ENCODE data around the gene TRMT2A. TPM values are rescaled to one million over a fixed set of nuclear protein-coding genes. Genes with fewer than 3 reads are reported as not detected.

TRMT2A gene
- total RNA-seq, 1 donor from 2014 or later: 78.5 TPM

DNA sequence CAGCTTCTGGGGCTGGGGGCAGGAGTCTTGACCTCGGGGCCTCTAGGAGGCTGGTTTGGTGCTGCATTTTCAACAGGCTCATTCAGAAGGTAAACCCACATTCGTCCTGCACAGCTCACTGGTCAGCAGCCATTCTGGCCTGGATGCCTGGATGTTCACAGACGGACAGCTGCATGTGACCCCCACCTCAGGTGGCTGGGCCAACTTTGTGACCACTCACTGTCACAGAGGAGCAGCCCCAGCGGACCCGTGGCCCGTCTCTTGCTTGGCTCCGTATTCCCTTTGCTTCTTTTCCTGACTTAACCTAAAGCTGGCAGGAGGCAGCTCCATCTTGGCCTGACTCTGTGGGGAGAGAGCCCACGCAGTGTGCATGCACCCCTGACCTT, 28.8 kb downstream of the TRMT2A start:
- peaks cover 34% of the 10 kb centered on the region for H3K36me3 Mint-ChIP-seq (ENCODE audit: insufficient read depth)
- no peak overlapping the region for H3K27ac Mint-ChIP-seq
- no peaks in the 10 kb centered on the region for H3K9me3 Mint-ChIP-seq (ENCODE audit: low read depth)
- TF ChIP-seq CTCF (IDR thresholded peaks at IDR 0.05; ENCODE audit: unreplicated experiment): no peak
- peaks cover 21% of the 10 kb centered on the region for H3K4me1 Mint-ChIP-seq (ENCODE audit: low read depth)
- no peaks in the 10 kb centered on the region for H3K27me3 Mint-ChIP-seq
- H3K4me3 Mint-ChIP-seq (ENCODE audit: low read depth): no peak overlapping the region
- no peak for DNase-seq (ENCODE audit: low spot score, unreplicated experiment)

DNA sequence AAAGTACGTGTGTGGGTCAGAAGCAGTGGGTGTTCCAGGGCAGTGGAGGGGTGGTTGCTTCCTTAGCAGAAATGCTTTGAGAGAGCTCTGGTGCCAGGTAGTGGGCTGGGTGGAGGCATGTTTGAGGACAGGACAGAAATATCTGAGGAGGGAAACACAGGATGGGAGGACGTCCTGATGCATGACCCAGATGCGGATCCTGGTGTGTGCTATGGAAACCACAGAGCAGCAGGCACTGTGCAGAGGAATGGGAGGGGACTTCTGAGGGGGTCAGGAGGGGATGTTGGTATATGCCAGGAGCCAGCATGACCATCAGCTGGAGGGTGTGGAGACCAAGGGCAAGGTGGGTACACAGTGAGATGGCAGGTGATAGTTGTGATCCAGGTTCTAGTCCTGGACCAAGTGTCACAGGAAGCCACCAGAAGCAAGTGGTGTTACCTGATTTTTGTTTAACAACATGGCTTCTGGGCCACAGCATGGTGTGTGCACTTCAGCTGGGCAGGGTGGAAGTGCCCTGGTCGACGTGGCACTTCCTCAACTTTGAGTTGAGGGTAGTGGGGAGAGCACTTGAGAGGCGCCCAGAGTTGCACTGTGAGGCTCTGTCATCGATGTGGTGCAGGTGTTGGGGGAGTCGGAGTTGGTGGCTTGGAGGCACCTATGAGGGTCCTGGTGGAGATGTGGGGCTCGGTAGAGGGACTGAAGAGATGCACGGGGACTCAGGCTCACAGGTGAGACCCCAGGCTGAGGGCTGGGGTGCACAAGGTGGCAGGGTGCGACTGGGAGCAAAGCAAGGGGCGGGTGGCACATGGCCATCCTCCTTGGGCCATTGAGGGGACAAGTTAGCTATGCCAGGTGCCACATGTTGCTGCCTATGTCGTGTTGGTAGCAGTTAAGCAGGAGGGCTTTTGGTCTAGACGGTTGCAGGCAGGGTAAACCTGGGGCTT, 29.4 kb downstream of the TRMT2A start:
- H3K27me3 Mint-ChIP-seq: no peaks in the 10 kb centered on the region
- H3K4me1 Mint-ChIP-seq (ENCODE audit: low read depth): peaks cover 28% of the 10 kb centered on the region
- H3K36me3 Mint-ChIP-seq (ENCODE audit: insufficient read depth): peaks cover 36% of the 10 kb centered on the region
- no peak for DNase-seq (ENCODE audit: low spot score, unreplicated experiment)
- H3K9me3 Mint-ChIP-seq (ENCODE audit: low read depth): no peaks in the 10 kb centered on the region
- no peak overlapping the region for H3K27ac Mint-ChIP-seq
- no peak overlapping the region for H3K4me3 Mint-ChIP-seq (ENCODE audit: low read depth)
- TF ChIP-seq CTCF (IDR thresholded peaks at IDR 0.05; ENCODE audit: unreplicated experiment): no peak

DNA sequence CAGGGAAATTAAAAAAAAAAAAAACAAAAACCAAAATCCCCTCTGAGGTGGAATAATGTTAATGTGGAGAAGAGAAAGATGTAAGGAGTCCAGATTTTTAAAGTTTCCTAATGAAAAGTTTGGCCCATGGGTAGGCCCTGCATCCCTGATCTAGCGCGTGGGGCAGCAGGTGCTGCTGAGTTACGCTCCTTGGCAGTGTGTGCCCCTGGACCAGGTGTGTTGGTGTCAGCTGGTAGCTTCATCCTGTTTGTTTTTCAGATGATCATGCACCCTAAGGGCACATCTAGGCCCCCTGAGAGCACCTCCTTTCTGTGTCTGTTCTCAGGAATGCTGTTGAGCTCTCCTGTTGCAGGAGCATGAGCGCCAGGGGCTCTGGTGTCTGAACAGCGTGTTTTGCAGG, 30.3 kb downstream of the TRMT2A start:
- DNase-seq (ENCODE audit: low spot score, unreplicated experiment): no peak
- Mint-ChIP-seq H3K9me3 (ENCODE audit: low read depth) (no peaks in the 10 kb centered on the region), H3K27me3 (no peaks in the 10 kb centered on the region), H3K36me3 (ENCODE audit: insufficient read depth) (peaks cover 35% of the 10 kb centered on the region), H3K4me1 (ENCODE audit: low read depth) (peaks cover 32% of the 10 kb centered on the region), H3K27ac (no peak overlapping the region), H3K4me3 (ENCODE audit: low read depth) (no peak overlapping the region)
- TF ChIP-seq CTCF (IDR thresholded peaks at IDR 0.05; ENCODE audit: unreplicated experiment): no peak

GRCh38 chr22:20086101-20086599, 30.9 kb downstream of the TRMT2A start:
- peaks cover 39% of the 10 kb centered on the region for H3K4me1 Mint-ChIP-seq (ENCODE audit: low read depth)
- H3K9me3 Mint-ChIP-seq (ENCODE audit: low read depth): no peaks in the 10 kb centered on the region
- peaks cover 29% of the 10 kb centered on the region for H3K36me3 Mint-ChIP-seq (ENCODE audit: insufficient read depth)
- H3K4me3 Mint-ChIP-seq (ENCODE audit: low read depth): no peak overlapping the region
- DNase-seq (ENCODE audit: low spot score, unreplicated experiment): no peak
- no peak for TF ChIP-seq CTCF (IDR thresholded peaks at IDR 0.05; ENCODE audit: unreplicated experiment)
- H3K27ac Mint-ChIP-seq: peak overlapping the region; percentile 66
- no peaks in the 10 kb centered on the region for H3K27me3 Mint-ChIP-seq

GRCh38 chr22:20085651-20086050, 31.4 kb downstream of the TRMT2A start:
- Mint-ChIP-seq H3K9me3 (ENCODE audit: low read depth) (no peaks in the 10 kb centered on the region), H3K36me3 (ENCODE audit: insufficient read depth) (peaks cover 26% of the 10 kb centered on the region)

More at GRCh38 chr22:20085651-20086050, 31.4 kb downstream of the TRMT2A start:
- no peak for DNase-seq (ENCODE audit: low spot score, unreplicated experiment)
- Mint-ChIP-seq H3K4me3 (ENCODE audit: low read depth) (no peak overlapping the region), H3K27ac (no peak overlapping the region), H3K27me3 (no peaks in the 10 kb centered on the region), H3K4me1 (ENCODE audit: low read depth) (peaks cover 43% of the 10 kb centered on the region)
- no peak for TF ChIP-seq CTCF (IDR thresholded peaks at IDR 0.05; ENCODE audit: unreplicated experiment)
